Fibroblast of lung (primary cell): ENCODE results near the gene ANKRD13B. TPM values are rescaled to one million over a fixed set of nuclear protein-coding genes. Genes with fewer than 3 reads are reported as not detected.

ENCODE experiments used
- DNase-seq, 2 donors: peaks; one replicate each; pipeline versions ENCODE4 v3.0.0 to v3.0.0-alpha.2; 2010; ENCODE audit warnings: low read depth in 2 of 2
- H2AFZ ChIP-seq: 2 replicates; pipeline ENCODE4 v1.5.1; 2012; ENCODE audit warnings: low read length, control low read depth, inconsistent platforms
- H3K27ac ChIP-seq: 2 replicates; pipeline ENCODE4 v1.5.1; 2011; ENCODE audit warnings: low read length, control low read depth; ENCODE audit not compliant: insufficient read depth
- H3K27me3 ChIP-seq: 2 replicates; pipeline ENCODE4 v1.5.1; 2011; ENCODE audit warnings: mild to moderate bottlenecking, low read length; ENCODE audit not compliant: control insufficient read depth, insufficient read depth
- H3K36me3 ChIP-seq: 2 replicates; pipeline ENCODE4 v1.5.1; 2011; ENCODE audit warnings: low read length; ENCODE audit not compliant: control insufficient read depth, insufficient read depth
- H3K4me1 ChIP-seq: 2 replicates; pipeline ENCODE4 v1.5.1; 2011; ENCODE audit warnings: low read length; ENCODE audit not compliant: control insufficient read depth, insufficient read depth; ENCODE audit errors: extremely low read depth
- H3K4me2 ChIP-seq: 2 replicates; pipeline ENCODE4 v1.5.1; 2011; ENCODE audit warnings: low read length, control low read depth; ENCODE audit not compliant: insufficient read depth; ENCODE audit errors: extremely low read depth
- H3K4me3 ChIP-seq, 4 experiments: fragments of 200-600 bp in 1 of 4; sonication (generic) in 1 of 4; replicated peaks in 1 of 4; 2 replicates each; pipeline ENCODE4 v1.5.1; 2011 to 2016; ENCODE audit warnings: low read length in 4 of 4, low read depth in 3 of 4, mild to moderate bottlenecking in 3 of 4, control low read depth in 2 of 4, inconsistent platforms in 1 of 4, mixed read lengths in 1 of 4; ENCODE audit not compliant: insufficient read depth in 1 of 4; ENCODE audit errors: control extremely low read depth in 1 of 4
- H3K79me2 ChIP-seq: 2 replicates; pipeline ENCODE4 v1.5.1; 2012; ENCODE audit warnings: mild to moderate bottlenecking, low read length, inconsistent platforms; ENCODE audit not compliant: control insufficient read depth, insufficient read depth
- H3K9ac ChIP-seq: 2 replicates; pipeline ENCODE4 v1.5.1; 2011; ENCODE audit warnings: mild to moderate bottlenecking, low read length, control low read depth; ENCODE audit not compliant: insufficient read depth
- H3K9me3 ChIP-seq: 2 replicates; pipeline ENCODE4 v1.5.1; 2012; ENCODE audit warnings: low read depth, low read length; ENCODE audit not compliant: control insufficient read depth, insufficient read depth
- H4K20me1 ChIP-seq: 2 replicates; pipeline ENCODE4 v1.5.1; 2011; ENCODE audit warnings: low read length; ENCODE audit not compliant: control insufficient read depth, insufficient read depth; ENCODE audit errors: extremely low read depth
- EZH2 ChIP-seq: IDR thresholded peaks from 2 replicates; pipeline ENCODE4 v1.5.1; 2012; ENCODE audit warnings: low read length, control low read depth, mild to moderate bottlenecking; ENCODE audit errors: missing control alignments
- polyA plus RNA-seq, 2 donors: library from polyadenylated mRNA; depleted of rRNA in 1 of 2; stranded (reverse) in 1 of 2; unstranded in 1 of 2; fragments of >200 nt; gene quantifications; 2 replicates each; pipeline ENCODE4 v1.2.1, GENCODE V29; 2011 to 2012; ENCODE audit warnings: missing spikeins in 1 of 2
- total RNA-seq: library from RNA; depleted of rRNA; stranded (reverse); fragments of >200 nt; gene quantifications from 2 replicates; pipeline ENCODE4 v1.2.1, GENCODE V29; 2014
- TF ChIP-seq, protein P1 (sequence below), 2 donors: IDR thresholded peaks in 1 of 2; conservative IDR thresholded peaks in 1 of 2; 1 replicate in 1 of 2; 2 replicates in 1 of 2; pipeline ENCODE4 v1.5.1; 2011 to 2012; ENCODE audit warnings: low read length in 2 of 2, control low read depth in 1 of 2, inconsistent platforms in 1 of 2, low read depth in 1 of 2, mild to moderate bottlenecking in 1 of 2

Gene ANKRD13B
- total and polyA plus RNA-seq, 2 donors (not counting 1 experiment from before 2014, with no cell fraction given), result 1.4 to 6.3 TPM

DNA sequence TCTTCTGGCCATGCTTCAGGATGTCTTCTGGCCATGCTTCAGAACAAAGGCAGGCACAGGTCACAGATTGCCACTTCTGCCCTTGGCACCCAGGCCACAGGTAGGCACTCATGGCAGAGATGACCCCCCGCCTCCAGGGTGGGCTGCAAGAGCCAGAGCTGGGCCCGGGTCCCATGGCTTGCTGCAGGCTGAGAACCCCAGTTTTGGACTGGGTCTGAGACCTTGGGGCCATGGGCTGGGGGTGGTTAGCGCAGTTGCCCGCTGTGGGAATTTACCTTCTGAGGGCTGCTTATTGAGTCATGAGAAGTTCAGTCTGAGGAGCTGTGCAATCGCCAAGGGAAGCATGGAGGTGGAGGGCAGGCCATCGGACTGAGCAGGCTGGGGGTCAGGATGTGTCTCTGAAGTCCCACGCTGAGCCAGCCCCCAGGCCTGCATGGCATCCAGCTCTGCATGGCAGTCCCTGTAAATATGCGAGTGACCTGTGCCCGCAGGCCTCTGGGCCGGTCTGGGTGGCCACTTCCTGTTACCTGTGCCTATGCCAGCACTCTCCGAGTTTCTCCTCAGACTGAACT, 1.7 kb downstream of the ANKRD13B start:
- Histone ChIP-seq H3K9me3 (no peaks in the 10 kb centered on the region), H3K4me1 (peaks cover 17% of the 10 kb centered on the region), H2AFZ (no peak overlapping the region), H3K36me3 (no peaks in the 10 kb centered on the region), H4K20me1 (no peaks in the 10 kb centered on the region), H3K79me2 (no peaks in the 10 kb centered on the region), H3K9ac (no peak overlapping the region), H3K4me3 (peak overlapping the region in 2 of 4 experiments; percentile 52 to 61), H3K4me2 (no peak overlapping the region), H3K27ac (no peak overlapping the region), H3K27me3 (no peaks in the 10 kb centered on the region)
- no peak for DNase-seq
- no peak for TF ChIP-seq EZH2
- TF ChIP-seq, protein P1, sequence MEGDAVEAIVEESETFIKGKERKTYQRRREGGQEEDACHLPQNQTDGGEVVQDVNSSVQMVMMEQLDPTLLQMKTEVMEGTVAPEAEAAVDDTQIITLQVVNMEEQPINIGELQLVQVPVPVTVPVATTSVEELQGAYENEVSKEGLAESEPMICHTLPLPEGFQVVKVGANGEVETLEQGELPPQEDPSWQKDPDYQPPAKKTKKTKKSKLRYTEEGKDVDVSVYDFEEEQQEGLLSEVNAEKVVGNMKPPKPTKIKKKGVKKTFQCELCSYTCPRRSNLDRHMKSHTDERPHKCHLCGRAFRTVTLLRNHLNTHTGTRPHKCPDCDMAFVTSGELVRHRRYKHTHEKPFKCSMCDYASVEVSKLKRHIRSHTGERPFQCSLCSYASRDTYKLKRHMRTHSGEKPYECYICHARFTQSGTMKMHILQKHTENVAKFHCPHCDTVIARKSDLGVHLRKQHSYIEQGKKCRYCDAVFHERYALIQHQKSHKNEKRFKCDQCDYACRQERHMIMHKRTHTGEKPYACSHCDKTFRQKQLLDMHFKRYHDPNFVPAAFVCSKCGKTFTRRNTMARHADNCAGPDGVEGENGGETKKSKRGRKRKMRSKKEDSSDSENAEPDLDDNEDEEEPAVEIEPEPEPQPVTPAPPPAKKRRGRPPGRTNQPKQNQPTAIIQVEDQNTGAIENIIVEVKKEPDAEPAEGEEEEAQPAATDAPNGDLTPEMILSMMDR (conservative IDR thresholded peaks at IDR 0.05 in 1 of 2, IDR thresholded peaks at IDR 0.05 in 1 of 2; ENCODE audit: low read depth in 1 of 2, low read length in 2 of 2), result no peak

DNA sequence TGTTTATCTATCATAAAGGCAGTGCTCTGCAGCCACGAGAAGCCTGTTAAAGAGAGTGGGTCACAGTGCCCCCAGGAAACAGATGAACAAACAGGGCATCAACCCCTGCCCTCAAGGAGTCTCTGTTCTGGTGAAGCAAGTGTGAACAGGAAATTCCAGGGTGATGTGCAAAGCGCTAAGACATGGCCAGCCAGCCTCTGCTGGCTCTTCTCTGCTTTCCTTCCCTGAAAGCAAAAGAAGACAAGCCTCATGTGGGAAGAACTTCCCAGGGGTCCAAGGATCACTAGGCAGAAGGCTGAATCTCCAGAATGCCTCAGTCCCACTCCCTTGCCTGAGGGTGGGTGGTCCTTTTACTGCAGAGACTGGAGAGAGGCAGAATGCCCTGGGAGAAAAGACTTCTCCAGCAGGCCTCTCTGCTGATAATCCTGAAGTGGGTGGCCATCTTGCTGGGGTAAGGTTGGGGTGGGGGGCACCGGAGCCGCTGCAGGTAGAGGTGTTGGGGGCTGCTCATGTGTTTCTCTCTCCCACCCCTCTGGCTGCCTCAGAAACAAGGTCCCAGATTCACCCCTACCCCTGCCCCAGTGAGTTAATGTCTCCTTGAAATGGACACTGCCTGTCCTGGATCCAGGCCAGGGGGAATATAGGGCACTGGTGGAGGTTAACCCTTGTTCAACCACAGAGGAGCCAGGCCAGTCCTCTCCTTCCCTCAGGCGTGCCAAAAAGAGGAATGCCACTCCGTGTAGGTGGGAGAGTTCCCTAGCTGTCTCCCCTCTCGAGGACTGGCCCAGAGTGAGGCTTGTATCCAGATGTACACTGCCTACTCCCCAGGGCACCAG, 2.4 kb downstream of the ANKRD13B start:
- no peak overlapping the region for H3K9ac ChIP-seq
- no peak overlapping the region for H3K27ac ChIP-seq
- no peaks in the 10 kb centered on the region for H3K9me3 ChIP-seq
- peaks cover 11% of the 10 kb centered on the region for H3K4me1 ChIP-seq
- DNase-seq, result peak in 1 of 2 donors; percentile 28
- H3K36me3 ChIP-seq, result no peaks in the 10 kb centered on the region
- H2AFZ ChIP-seq, result no peak overlapping the region
- no peaks in the 10 kb centered on the region for H3K27me3 ChIP-seq
- no peaks in the 10 kb centered on the region for H3K79me2 ChIP-seq
- TF ChIP-seq EZH2, result no peak
- TF ChIP-seq, protein P1 (conservative IDR thresholded peaks at IDR 0.05 in 1 of 2, IDR thresholded peaks at IDR 0.05 in 1 of 2; ENCODE audit: low read depth in 1 of 2, low read length in 2 of 2), result no peak
- no peak overlapping the region for H3K4me2 ChIP-seq
- H4K20me1 ChIP-seq, result no peaks in the 10 kb centered on the region
- no peak overlapping the region for H3K4me3 ChIP-seq

DNA sequence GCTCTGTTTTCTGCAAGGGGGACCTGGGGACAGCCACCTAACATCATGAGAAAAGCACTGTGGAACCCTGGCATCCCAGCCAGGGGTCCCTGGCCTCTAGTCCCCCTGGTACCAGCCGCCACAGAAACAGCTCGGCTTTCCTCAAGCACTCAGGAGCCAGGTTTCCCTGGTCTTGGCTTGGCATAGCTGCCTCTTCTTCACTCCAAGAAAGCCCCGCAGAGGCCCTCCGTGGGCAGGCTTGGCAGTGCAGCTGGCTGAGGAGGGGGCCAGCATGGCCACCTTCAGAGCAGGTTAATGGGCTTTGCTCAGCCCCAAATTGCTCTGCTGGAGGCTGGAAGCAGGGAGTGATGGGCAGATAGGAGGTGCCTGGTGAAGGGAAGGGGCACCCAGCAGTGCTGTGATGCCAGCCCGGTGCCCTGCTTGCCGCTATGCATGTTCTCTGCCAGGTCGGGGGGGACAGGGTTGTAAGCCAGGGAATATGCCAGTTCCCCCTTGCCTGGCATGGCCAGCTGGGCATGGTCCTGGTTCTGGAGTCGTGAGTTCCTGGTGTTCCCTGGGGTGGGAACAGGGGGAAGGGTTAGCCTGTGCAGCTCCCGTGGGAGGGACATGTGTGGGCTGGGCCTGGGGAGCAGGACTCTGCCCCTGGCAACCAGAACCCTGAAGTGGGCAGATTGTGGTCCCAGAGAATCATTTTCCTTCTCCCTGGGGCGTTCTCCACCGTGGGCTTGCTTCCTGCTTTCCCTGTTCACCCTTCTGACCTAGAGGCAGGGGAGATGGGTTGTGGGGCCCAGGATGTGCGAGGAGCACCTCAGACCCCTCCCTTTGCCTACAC, 3.2 kb downstream of the ANKRD13B start:
- Histone ChIP-seq H3K9ac (no peak overlapping the region), H3K4me3 (no peak overlapping the region), H2AFZ (no peak overlapping the region), H3K27me3 (no peaks in the 10 kb centered on the region), H3K27ac (no peak overlapping the region), H3K9me3 (no peaks in the 10 kb centered on the region), H3K4me2 (no peak overlapping the region), H3K79me2 (no peaks in the 10 kb centered on the region), H4K20me1 (no peaks in the 10 kb centered on the region), H3K36me3 (no peaks in the 10 kb centered on the region), H3K4me1 (peaks cover 11% of the 10 kb centered on the region)
- no peak for TF ChIP-seq EZH2
- TF ChIP-seq, protein P1 (conservative IDR thresholded peaks at IDR 0.05 in 1 of 2, IDR thresholded peaks at IDR 0.05 in 1 of 2; ENCODE audit: low read depth in 1 of 2, low read length in 2 of 2), result no peak
- DNase-seq, result no peak
